GM18861 (cell line): ENCODE results near the gene YKT6.

Experiments
- ATAC-seq: cut with Tn5 transposase; IDR thresholded peaks from one replicate; pipeline ENCODE4 v1.9.1; 2021; ENCODE audit not compliant: unreplicated experiment

Gene YKT6

GRCh38 chr7:44217852-44218402 is 17.1 kb downstream of the YKT6 start:
- no peak for ATAC-seq

- ATAC-seq = no peak
Measured at GRCh38 chr7:44218418-44219201, 17.8 kb downstream of the YKT6 start.

- ATAC-seq = no peak
Measured at GRCh38 chr7:44219371-44220045, 18.7 kb downstream of the YKT6 start.

GRCh38 chr7:44220046-44220357 is 19.2 kb downstream of the YKT6 start:
- no peak for ATAC-seq

GRCh38 chr7:44220358-44221112 is 19.8 kb downstream of the YKT6 start:
- ATAC-seq = no peak

- no peak for ATAC-seq
Measured at GRCh38 chr7:44221231-44221791, 20.5 kb downstream of the YKT6 start.

- no peak for ATAC-seq
Measured at GRCh38 chr7:44222074-44222473, 21.3 kb downstream of the YKT6 start.

- no peak for ATAC-seq
Measured at GRCh38 chr7:44222776-44223261, 22.0 kb downstream of the YKT6 start.

GRCh38 chr7:44223362-44224079 is 22.7 kb downstream of the YKT6 start:
- ATAC-seq = no peak

- no peak for ATAC-seq
Measured at GRCh38 chr7:44224080-44224973, 23.5 kb downstream of the YKT6 start.

GRCh38 chr7:44224974-44225565 is 24.3 kb downstream of the YKT6 start:
- no peak for ATAC-seq

GRCh38 chr7:44225566-44226395 is 25.0 kb downstream of the YKT6 start:
- no peak for ATAC-seq

- ATAC-seq = no peak
Measured at GRCh38 chr7:44226396-44226753, 25.6 kb downstream of the YKT6 start.

GRCh38 chr7:44227911-44228310 is 27.1 kb downstream of the YKT6 start:
- no peak for ATAC-seq

- ATAC-seq = no peak
Measured at GRCh38 chr7:44228571-44229350, 28.0 kb downstream of the YKT6 start.

GRCh38 chr7:44229546-44230105 is 28.8 kb downstream of the YKT6 start:
- no peak for ATAC-seq

GRCh38 chr7:44230286-44230685 is 29.5 kb downstream of the YKT6 start:
- no peak for ATAC-seq
